HG03469 (cell line): ENCODE data around the gene SLCO1A2.

ENCODE experiments used
- ATAC-seq: cut with Tn5 transposase; IDR thresholded peaks from one replicate; pipeline ENCODE4 v1.9.1; 2021; ENCODE audit warnings: mild to moderate bottlenecking, moderate library complexity, moderate number of reproducible peaks; ENCODE audit not compliant: unreplicated experiment

The SLCO1A2 gene

GRCh38 chr12:21221072-21221471 is 113.6 kb downstream of the SLCO1A2 start:
- ATAC-seq: no peak

- ATAC-seq: no peak
Measured at GRCh38 chr12:21220266-21220665, 114.5 kb downstream of the SLCO1A2 start.

- no peak for ATAC-seq
Measured at GRCh38 chr12:21219206-21219605, 115.5 kb downstream of the SLCO1A2 start.
